Coronary artery (tissue), 2 donors: ENCODE results near the gene MRNIP.

Experiments
- DNase-seq: peaks from one replicate; pipeline ENCODE4 v3.0.0-alpha.2; 2017; ENCODE audit warnings: low spot score
- H3K27ac ChIP-seq, 2 donors: fragments of 200-600 bp; sonication (generic); one replicate each; pipeline ENCODE4 v1.5.1; 2016 to 2019
- H3K4me3 ChIP-seq: fragments of 200-600 bp; sonication (generic); 2 replicates; pipeline ENCODE4 v1.5.1; 2016; ENCODE audit warnings: mild to moderate bottlenecking, moderate library complexity
- CTCF ChIP-seq: fragments of 200-600 bp; sonication (generic); IDR thresholded peaks from one replicate; pipeline ENCODE4 v1.5.1; 2019; ENCODE audit warnings: antibody characterized with exemption

MRNIP gene

GRCh38 chr5:179866241-179867078 is 7.8 kb upstream of the MRNIP start:
- Histone ChIP-seq H3K4me3 (no peak overlapping the region), H3K27ac (no peak overlapping the region)
- TF ChIP-seq CTCF = no peak
- DNase-seq = no peak

GRCh38 chr5:179865491-179866240 is 7.0 kb upstream of the MRNIP start:
- Histone ChIP-seq H3K4me3 (no peak overlapping the region), H3K27ac (no peak overlapping the region)
- no peak for DNase-seq
- no peak for TF ChIP-seq CTCF

GRCh38 chr5:179864686-179865085 is 6.1 kb upstream of the MRNIP start:
- no peak for TF ChIP-seq CTCF
- H3K4me3 ChIP-seq = no peak overlapping the region
- H3K27ac ChIP-seq = no peak overlapping the region
- DNase-seq = no peak

DNA sequence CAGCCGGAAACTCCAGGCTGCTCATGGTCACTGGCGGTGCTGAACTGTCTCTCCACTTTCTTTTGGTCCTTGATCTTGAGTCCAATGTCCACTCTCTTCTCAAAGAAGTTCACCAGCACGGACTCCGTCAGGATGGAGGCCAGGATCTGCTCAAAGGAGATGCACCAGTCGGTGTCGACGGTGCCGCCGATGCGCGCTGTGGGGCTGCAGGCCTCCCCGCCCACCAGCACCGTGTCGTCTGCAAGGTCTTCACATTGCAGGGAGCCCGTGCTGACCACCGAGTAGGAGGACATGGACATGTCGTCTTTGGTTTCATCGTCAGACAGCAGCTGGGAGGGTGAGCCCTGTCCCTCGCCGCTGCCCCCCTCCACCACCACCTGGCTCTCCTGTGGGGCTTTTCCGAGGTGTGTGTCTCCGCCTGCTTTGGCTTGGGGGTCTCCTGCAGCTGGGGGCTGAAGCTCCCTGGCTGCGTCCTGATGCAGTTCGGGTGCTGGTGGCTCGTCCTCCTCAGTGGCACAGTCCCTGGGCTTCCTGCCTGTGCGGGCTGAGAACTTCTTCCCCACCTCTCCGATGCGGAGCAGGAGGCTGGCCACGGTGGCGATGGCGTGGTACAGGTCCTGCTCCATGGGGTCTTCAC is 5.0 kb upstream of the MRNIP start:
- no peak for TF ChIP-seq CTCF
- DNase-seq = no peak
- H3K4me3 ChIP-seq = no peak overlapping the region
- no peak overlapping the region for H3K27ac ChIP-seq

DNA sequence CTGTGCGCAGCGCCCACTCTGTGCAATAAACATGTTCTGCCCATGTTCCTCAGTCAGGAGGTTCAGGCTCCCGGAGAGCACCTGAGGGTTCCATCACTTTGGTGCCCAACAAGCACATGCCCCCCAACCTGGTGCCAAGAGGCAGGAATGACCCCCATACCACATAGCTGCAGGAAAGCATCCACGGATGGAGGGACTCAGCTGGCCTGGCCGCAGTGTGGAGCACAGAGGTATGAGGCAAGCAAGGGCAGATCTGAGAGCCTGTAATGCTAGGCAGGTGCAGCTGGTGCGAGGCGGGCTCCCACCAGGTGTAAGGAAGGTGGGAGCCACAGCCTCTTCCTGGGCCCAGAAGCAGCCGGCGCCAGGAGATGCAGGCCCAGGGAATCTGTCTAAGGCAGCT is 4.3 kb upstream of the MRNIP start:
- no peak overlapping the region for H3K4me3 ChIP-seq
- no peak for TF ChIP-seq CTCF
- no peak overlapping the region for H3K27ac ChIP-seq
- no peak for DNase-seq

DNA sequence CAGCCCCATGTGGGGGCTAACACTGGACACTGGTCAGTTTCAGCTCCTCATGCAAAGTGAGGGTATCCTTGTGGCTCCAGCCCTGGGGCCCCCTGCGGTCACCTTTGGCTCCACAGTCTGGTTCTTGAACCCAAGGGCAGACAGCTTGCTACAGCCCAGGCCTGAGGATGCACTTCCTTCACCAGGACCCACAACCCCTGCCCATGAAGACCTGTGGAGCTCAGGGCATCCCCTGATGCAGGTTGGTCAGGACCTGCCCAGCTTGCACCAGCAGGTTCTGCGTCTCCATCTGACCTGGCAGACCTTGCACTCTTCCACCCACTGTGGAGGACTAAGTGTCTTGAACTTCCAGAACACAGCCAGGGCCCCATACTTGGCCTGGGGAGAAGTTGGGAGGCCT is 3.7 kb upstream of the MRNIP start:
- no peak for DNase-seq
- Histone ChIP-seq H3K27ac (no peak overlapping the region), H3K4me3 (no peak overlapping the region)
- no peak for TF ChIP-seq CTCF
